ENCODE data around the gene ZNF587. TPM values are rescaled to one million over a fixed set of nuclear protein-coding genes. Genes with fewer than 3 reads are reported as not detected.
"Not testable (repeated sequence)": the region's sequence is repeated elsewhere in the genome, so short reads cannot be mapped to it uniquely, and the experiment has no call there.

Gene ZNF587
- total RNA-seq, 1 experiment from 2014 or later = 70.5 TPM

GRCh38 chr19:57819475-57820148, 30.0 kb upstream of the ZNF587 start:
- no peaks in the 10 kb centered on the region for H3K9me3 Mint-ChIP-seq (ENCODE audit: unreplicated experiment)
- TF ChIP-seq CTCF (IDR thresholded peaks at IDR 0.05; ENCODE audit: insufficient read depth in 1 of 2, low read depth in 1 of 2, low read length in 1 of 2, severe bottlenecking in 1 of 2, unreplicated experiment in 1 of 2) = peak in 1 of 2 experiments; percentile 16
- DNase-seq = peak; percentile 89 to 95
- Histone ChIP-seq H3K4me3 (ENCODE audit: low read depth, low read length) (peak overlapping the region; percentile 48), H3K36me3 (ENCODE audit: control insufficient read depth, insufficient read depth, low read length) (no peaks in the 10 kb centered on the region; the same call in 1 of the 2 replicates), H3K4me1 (peaks cover 59% of the 10 kb centered on the region), H3K9me3 (no peaks in the 10 kb centered on the region), H3K27me3 (replicated peaks; ENCODE audit: control insufficient read depth, insufficient read depth, low read length) (no peaks in the 10 kb centered on the region)
- CTCF ChIA-PET = interaction anchor here (0.6 to 1.3 kb wide), 4 partner anchors 11 to 239 kb away, joined by 3 to 13 read pairs (median 5); no protein-coding TSS in a partner anchor
- BruUV-seq (replicated peaks) = TSS peak; percentile 40
- intact Hi-C loops (cut with micrococcal nuclease; ENCODE audit: unreplicated experiment) = loop anchor here (10.0 kb wide), 1 partner anchor 95 kb away; the partner anchor contains the start of gene ZNF417
- H3K27ac Mint-ChIP-seq (ENCODE audit: unreplicated experiment) = peak overlapping the region; percentile 94
- no peaks in the 10 kb centered on the region for H3K27me3 Mint-ChIP-seq (ENCODE audit: insufficient read depth, unreplicated experiment)
- peaks cover 62% of the 10 kb centered on the region for H3K4me1 Mint-ChIP-seq (ENCODE audit: low read depth, unreplicated experiment)
- H3K4me3 Mint-ChIP-seq (ENCODE audit: unreplicated experiment) = peak overlapping the region; percentile 98
- H3K36me3 Mint-ChIP-seq (ENCODE audit: insufficient read depth, unreplicated experiment) = peaks cover 71% of the 10 kb centered on the region
- POLR2A ChIA-PET = interaction anchor here (0.6 to 1.3 kb wide), 4 partner anchors 22 to 97 kb away, joined by 3 to 7 read pairs (median 6); partner anchors contain the start of genes ZNF417 and ZNF587

GRCh38 chr19:57820599-57820998, 29.1 kb upstream of the ZNF587 start:
- no peaks in the 10 kb centered on the region; the same call in 1 of the 2 replicates for H3K36me3 ChIP-seq (ENCODE audit: control insufficient read depth, insufficient read depth, low read length)
- Mint-ChIP-seq H3K4me3 (ENCODE audit: unreplicated experiment) (peak overlapping the region; percentile 98), H3K27me3 (ENCODE audit: insufficient read depth, unreplicated experiment) (no peaks in the 10 kb centered on the region), H3K4me1 (ENCODE audit: low read depth, unreplicated experiment) (peaks cover 57% of the 10 kb centered on the region), H3K27ac (ENCODE audit: unreplicated experiment) (peak overlapping the region; percentile 94), H3K9me3 (ENCODE audit: unreplicated experiment) (no peaks in the 10 kb centered on the region), H3K36me3 (ENCODE audit: insufficient read depth, unreplicated experiment) (peaks cover 67% of the 10 kb centered on the region)
- no peak for TF ChIP-seq CTCF (IDR thresholded peaks at IDR 0.05; ENCODE audit: insufficient read depth in 1 of 2, low read depth in 1 of 2, low read length in 1 of 2, severe bottlenecking in 1 of 2, unreplicated experiment in 1 of 2)
- no TSS peak for BruUV-seq (replicated peaks)
- intact Hi-C loops (cut with micrococcal nuclease; ENCODE audit: unreplicated experiment) = no loop called here
- no peaks in the 10 kb centered on the region for H3K27me3 ChIP-seq (replicated peaks; ENCODE audit: control insufficient read depth, insufficient read depth, low read length)
- peak overlapping the region; percentile 48 for H3K4me3 ChIP-seq (ENCODE audit: low read depth, low read length)
- H3K4me1 ChIP-seq = peaks cover 57% of the 10 kb centered on the region
- DNase-seq = no peak
- H3K9me3 ChIP-seq = no peaks in the 10 kb centered on the region
- ChIA-PET POLR2A (no interaction called here), CTCF (no interaction called here)

GRCh38 chr19:57821095-57821494, 28.6 kb upstream of the ZNF587 start:
- H3K4me3 ChIP-seq (ENCODE audit: low read depth, low read length); BruUV-seq (replicated peaks); intact Hi-C loops (cut with micrococcal nuclease; ENCODE audit: unreplicated experiment); H3K9me3 ChIP-seq; H3K9me3 Mint-ChIP-seq (ENCODE audit: unreplicated experiment); H3K36me3 ChIP-seq (ENCODE audit: control insufficient read depth, insufficient read depth, low read length); POLR2A ChIA-PET; CTCF ChIA-PET; H3K27me3 Mint-ChIP-seq (ENCODE audit: insufficient read depth, unreplicated experiment); H3K27me3 ChIP-seq (replicated peaks; ENCODE audit: control insufficient read depth, insufficient read depth, low read length): not testable (repeated sequence)
- peaks cover 67% of the 10 kb centered on the region for H3K36me3 Mint-ChIP-seq (ENCODE audit: insufficient read depth, unreplicated experiment)
- peak overlapping the region; percentile 98 for H3K4me3 Mint-ChIP-seq (ENCODE audit: unreplicated experiment)
- H3K27ac Mint-ChIP-seq (ENCODE audit: unreplicated experiment) = peak overlapping the region; percentile 94
- peak; percentile 51 to 74 for DNase-seq
- peaks cover 52% of the 10 kb centered on the region for H3K4me1 Mint-ChIP-seq (ENCODE audit: low read depth, unreplicated experiment)
- H3K4me1 ChIP-seq = peaks cover 52% of the 10 kb centered on the region

- peaks cover 67% of the 10 kb centered on the region for H3K36me3 Mint-ChIP-seq (ENCODE audit: insufficient read depth, unreplicated experiment)
- H3K36me3 ChIP-seq (ENCODE audit: control insufficient read depth, insufficient read depth, low read length); H3K4me3 ChIP-seq (ENCODE audit: low read depth, low read length); H3K9me3 ChIP-seq; H3K27me3 Mint-ChIP-seq (ENCODE audit: insufficient read depth, unreplicated experiment); intact Hi-C loops (cut with micrococcal nuclease; ENCODE audit: unreplicated experiment); POLR2A ChIA-PET; H3K27ac Mint-ChIP-seq (ENCODE audit: unreplicated experiment); CTCF ChIA-PET; BruUV-seq (replicated peaks); H3K27me3 ChIP-seq (replicated peaks; ENCODE audit: control insufficient read depth, insufficient read depth, low read length); H3K9me3 Mint-ChIP-seq (ENCODE audit: unreplicated experiment): not testable (repeated sequence)
- peaks cover 48% of the 10 kb centered on the region for H3K4me1 Mint-ChIP-seq (ENCODE audit: low read depth, unreplicated experiment)
- peaks cover 48% of the 10 kb centered on the region for H3K4me1 ChIP-seq
- peak overlapping the region; percentile 98 for H3K4me3 Mint-ChIP-seq (ENCODE audit: unreplicated experiment)
- DNase-seq = peak; percentile 54 to 62
Observed at GRCh38 chr19:57821501-57821900, 28.2 kb upstream of the ZNF587 start.

- H3K4me1 ChIP-seq = peaks cover 56% of the 10 kb centered on the region
- POLR2A ChIA-PET; intact Hi-C loops (cut with micrococcal nuclease; ENCODE audit: unreplicated experiment); H3K4me3 ChIP-seq (ENCODE audit: low read depth, low read length); H3K36me3 ChIP-seq (ENCODE audit: control insufficient read depth, insufficient read depth, low read length); CTCF ChIA-PET; H3K27me3 Mint-ChIP-seq (ENCODE audit: insufficient read depth, unreplicated experiment); H3K27me3 ChIP-seq (replicated peaks; ENCODE audit: control insufficient read depth, insufficient read depth, low read length); BruUV-seq (replicated peaks); H3K9me3 ChIP-seq; DNase-seq; H3K9me3 Mint-ChIP-seq (ENCODE audit: unreplicated experiment): not testable (repeated sequence)
- H3K27ac Mint-ChIP-seq (ENCODE audit: unreplicated experiment) = peak overlapping the region; percentile 69
- peak overlapping the region; percentile 60 for H3K4me3 Mint-ChIP-seq (ENCODE audit: unreplicated experiment)
- peaks cover 55% of the 10 kb centered on the region for H3K4me1 Mint-ChIP-seq (ENCODE audit: low read depth, unreplicated experiment)
- H3K36me3 Mint-ChIP-seq (ENCODE audit: insufficient read depth, unreplicated experiment) = peaks cover 77% of the 10 kb centered on the region
Observed at GRCh38 chr19:57823155-57823554, 26.5 kb upstream of the ZNF587 start.
